ENCODE results near the gene TMEM140.
A peak's percentile ranks its signal among the peaks of the same experiment; 100 is the strongest.

Gene TMEM140

DNA sequence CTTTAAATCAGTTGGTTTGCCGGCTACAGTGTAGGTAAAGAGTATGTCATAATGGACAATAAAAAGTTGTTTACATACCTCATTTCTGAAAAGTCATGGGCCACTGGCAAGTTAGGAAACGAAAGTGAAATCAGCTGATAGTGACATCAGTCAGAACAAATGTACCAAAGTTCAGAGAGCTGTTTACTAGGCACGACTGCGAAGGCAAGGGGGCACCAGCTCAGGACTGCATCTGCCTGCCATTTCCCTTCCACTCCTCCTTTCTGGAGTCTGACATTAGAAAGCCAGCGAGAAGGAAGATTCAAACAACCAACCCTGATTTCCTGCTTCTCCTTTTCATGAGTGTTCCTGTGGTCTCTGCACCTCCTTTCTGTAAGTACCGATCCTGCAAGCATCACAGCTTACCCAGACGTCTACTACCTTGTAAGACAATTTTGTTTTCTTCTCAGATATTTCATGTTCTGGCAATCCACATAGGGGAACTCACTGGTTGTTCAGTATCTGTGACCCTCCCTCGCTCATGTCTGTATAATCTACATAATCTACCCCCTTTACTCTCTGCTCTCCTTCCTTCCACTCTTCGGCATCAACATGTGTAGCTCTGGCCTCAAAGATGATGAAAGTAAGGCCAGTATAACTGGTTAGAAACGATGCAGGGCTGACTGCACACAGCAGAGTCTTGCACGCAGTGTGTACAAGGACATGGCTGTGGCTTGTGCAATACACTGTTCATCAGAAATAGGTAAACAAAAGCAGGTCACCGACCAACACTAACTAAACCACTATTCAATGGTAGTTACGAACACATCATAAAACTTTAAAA is at the start of gene TMEM140:
TSS of gene TMEM140 (plus strand) at position 174 of the 823 bp plus-strand sequence. CDS start 16,370 bp downstream, outside the sequence.
- Histone ChIP-seq H3K27ac (ENCODE audit: low read depth, low read length) (peak within 1 kb of the TSS; percentile 89), H3K4me3 (ENCODE audit: low read depth in 1 of 2, low read length in 2 of 2) (peak within 1 kb of the TSS; percentile 77 to 89), H3K4me1 (ENCODE audit: control insufficient read depth in 1 of 2, insufficient read depth in 2 of 2, low read length in 2 of 2) (peaks cover 8 to 26% of the 10 kb centered on the region in 2 donors), H3K9me3 (ENCODE audit: control insufficient read depth in 1 of 2, low read length in 2 of 2) (no peaks in the 10 kb centered on the region), H3K9ac (ENCODE audit: low read depth in 1 of 2, low read length in 2 of 2) (peak within 1 kb of the TSS; percentile 83 to 93), H3K36me3 (ENCODE audit: control insufficient read depth in 1 of 2, insufficient read depth in 2 of 2, low read length in 2 of 2) (no peaks in the 10 kb centered on the region), H3K27me3 (ENCODE audit: control insufficient read depth in 1 of 2, insufficient read depth in 2 of 2, low read length in 2 of 2) (no peaks in the 10 kb centered on the region)

DNA sequence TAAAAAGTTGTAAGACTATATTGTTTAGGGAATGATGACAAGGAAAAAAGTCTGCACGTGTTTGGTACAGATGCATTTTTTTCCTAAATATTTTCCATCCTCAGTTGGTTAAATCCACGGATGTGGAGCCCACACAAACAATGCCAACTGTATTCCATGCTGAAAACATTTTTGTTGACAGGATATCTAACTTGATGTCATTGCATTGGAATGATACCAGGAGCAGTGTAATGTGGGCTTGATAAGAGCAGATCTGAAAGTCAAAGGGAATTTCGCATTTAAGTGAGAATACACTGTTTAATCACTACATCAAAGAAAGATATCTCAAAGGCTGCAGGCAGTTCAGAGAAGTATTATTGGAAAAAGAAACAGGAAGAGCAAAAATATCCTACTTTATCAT is 49.5 kb upstream of the TMEM140 start:
- Histone ChIP-seq H3K27ac (ENCODE audit: low read depth, low read length) (no peak overlapping the region), H3K9me3 (ENCODE audit: control insufficient read depth in 1 of 2, low read length in 2 of 2) (no peaks in the 10 kb centered on the region), H3K4me3 (ENCODE audit: low read depth in 1 of 2, low read length in 2 of 2) (no peak overlapping the region), H3K27me3 (ENCODE audit: control insufficient read depth in 1 of 2, insufficient read depth in 2 of 2, low read length in 2 of 2) (no peaks in the 10 kb centered on the region), H3K4me1 (ENCODE audit: control insufficient read depth in 1 of 2, insufficient read depth in 2 of 2, low read length in 2 of 2) (no peaks in the 10 kb centered on the region), H3K36me3 (ENCODE audit: control insufficient read depth in 1 of 2, insufficient read depth in 2 of 2, low read length in 2 of 2) (no peaks in the 10 kb centered on the region), H3K9ac (ENCODE audit: low read depth in 1 of 2, low read length in 2 of 2) (no peak overlapping the region)

DNA sequence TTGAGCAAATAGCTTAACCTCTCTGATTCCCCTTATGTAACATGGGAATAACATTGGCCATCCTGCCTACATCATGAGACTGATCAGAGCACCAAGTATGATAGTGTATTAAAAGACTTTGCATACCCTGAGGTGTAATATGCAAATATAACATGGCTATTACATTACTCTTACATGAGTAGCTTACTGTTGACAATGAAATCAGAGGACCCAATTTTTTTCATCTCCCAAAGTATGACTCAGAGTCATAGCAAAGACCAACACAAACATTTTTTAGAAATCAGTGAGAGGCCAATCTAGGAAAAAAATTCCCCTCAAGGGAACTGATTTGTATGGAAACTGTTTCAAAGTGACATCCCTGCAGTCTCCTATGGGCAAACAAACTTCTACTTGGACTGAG is 47.0 kb upstream of the TMEM140 start:
- Histone ChIP-seq H3K9me3 (ENCODE audit: control insufficient read depth in 1 of 2, low read length in 2 of 2) (no peaks in the 10 kb centered on the region), H3K4me3 (ENCODE audit: low read depth in 1 of 2, low read length in 2 of 2) (no peak overlapping the region), H3K9ac (ENCODE audit: low read depth in 1 of 2, low read length in 2 of 2) (no peak overlapping the region), H3K27ac (ENCODE audit: low read depth, low read length) (no peak overlapping the region), H3K4me1 (ENCODE audit: control insufficient read depth in 1 of 2, insufficient read depth in 2 of 2, low read length in 2 of 2) (no peaks in the 10 kb centered on the region), H3K27me3 (ENCODE audit: control insufficient read depth in 1 of 2, insufficient read depth in 2 of 2, low read length in 2 of 2) (no peaks in the 10 kb centered on the region), H3K36me3 (ENCODE audit: control insufficient read depth in 1 of 2, insufficient read depth in 2 of 2, low read length in 2 of 2) (no peaks in the 10 kb centered on the region)

DNA sequence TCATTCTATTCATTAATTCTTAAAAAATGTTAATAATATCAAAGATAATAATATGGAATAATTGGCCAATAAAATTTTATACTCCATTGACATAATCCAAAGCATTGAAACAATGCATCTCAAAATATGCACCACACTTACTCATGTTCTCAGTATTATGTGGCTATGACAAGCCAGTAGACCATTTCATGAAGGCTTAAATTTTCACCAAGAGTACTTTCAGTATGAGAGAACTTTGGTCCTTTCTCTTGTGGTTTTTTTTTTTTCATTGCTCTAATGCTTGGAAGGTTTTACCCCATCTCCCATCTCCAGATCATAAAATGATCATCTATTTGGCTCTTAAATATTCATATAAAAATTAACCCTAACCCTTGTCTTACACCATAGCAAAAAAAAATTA is 45.5 kb upstream of the TMEM140 start:
- H3K9ac ChIP-seq (ENCODE audit: low read depth in 1 of 2, low read length in 2 of 2) = no peak overlapping the region
- no peaks in the 10 kb centered on the region for H3K9me3 ChIP-seq (ENCODE audit: control insufficient read depth in 1 of 2, low read length in 2 of 2)
- no peak overlapping the region for H3K4me3 ChIP-seq (ENCODE audit: low read depth in 1 of 2, low read length in 2 of 2)
- H3K4me1 ChIP-seq (ENCODE audit: control insufficient read depth in 1 of 2, insufficient read depth in 2 of 2, low read length in 2 of 2) = no peaks in the 10 kb centered on the region
- H3K27ac ChIP-seq (ENCODE audit: low read depth, low read length) = no peak overlapping the region
- no peaks in the 10 kb centered on the region for H3K27me3 ChIP-seq (ENCODE audit: control insufficient read depth in 1 of 2, insufficient read depth in 2 of 2, low read length in 2 of 2)
- no peaks in the 10 kb centered on the region for H3K36me3 ChIP-seq (ENCODE audit: control insufficient read depth in 1 of 2, insufficient read depth in 2 of 2, low read length in 2 of 2)

DNA sequence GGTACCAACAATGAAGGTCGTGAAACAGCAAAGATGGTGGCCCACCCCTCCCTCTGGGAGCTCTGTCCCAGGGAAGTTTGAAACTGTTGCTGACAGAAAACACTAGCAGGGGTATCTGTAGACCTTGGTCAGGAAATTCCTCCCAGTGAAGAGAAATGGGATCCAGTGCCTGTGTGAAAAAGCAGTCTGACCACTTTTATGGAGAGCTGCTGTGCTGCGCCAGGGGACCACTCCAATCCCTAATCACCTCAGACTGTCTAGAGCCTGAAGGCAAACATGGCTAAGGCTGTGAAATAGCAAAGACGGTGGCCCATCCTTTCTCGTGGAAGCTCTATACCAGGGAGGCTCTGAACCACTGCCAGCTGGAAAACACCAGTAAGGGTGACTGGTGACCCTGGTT is 38.3 kb upstream of the TMEM140 start:
- Histone ChIP-seq H3K4me3 (ENCODE audit: low read depth in 1 of 2, low read length in 2 of 2) (no peak overlapping the region), H3K4me1 (ENCODE audit: control insufficient read depth in 1 of 2, insufficient read depth in 2 of 2, low read length in 2 of 2) (no peaks in the 10 kb centered on the region), H3K9ac (ENCODE audit: low read depth in 1 of 2, low read length in 2 of 2) (no peak overlapping the region), H3K27ac (ENCODE audit: low read depth, low read length) (no peak overlapping the region), H3K36me3 (ENCODE audit: control insufficient read depth in 1 of 2, insufficient read depth in 2 of 2, low read length in 2 of 2) (no peaks in the 10 kb centered on the region), H3K27me3 (ENCODE audit: control insufficient read depth in 1 of 2, insufficient read depth in 2 of 2, low read length in 2 of 2) (no peaks in the 10 kb centered on the region), H3K9me3 (ENCODE audit: control insufficient read depth in 1 of 2, low read length in 2 of 2) (no peaks in the 10 kb centered on the region)

DNA sequence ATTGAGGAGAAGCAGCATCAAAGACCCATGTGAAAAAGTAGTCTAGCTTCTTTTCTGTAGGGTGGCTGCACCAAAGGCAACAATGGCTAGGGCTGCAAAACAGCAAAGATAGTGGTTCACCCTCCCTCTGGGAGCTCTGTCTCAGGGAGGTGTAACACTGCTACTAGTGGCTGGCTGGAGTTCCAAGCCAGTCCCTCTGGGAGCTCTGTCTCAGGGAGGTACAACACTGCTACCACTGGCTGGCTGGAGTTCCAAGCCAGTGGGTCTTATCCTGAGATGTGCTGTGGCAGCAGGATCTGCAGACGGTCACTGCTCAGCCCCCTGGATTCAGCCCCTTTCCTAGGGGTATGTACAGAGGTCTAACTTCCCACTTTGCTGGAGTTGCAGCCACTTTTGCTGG is 37.9 kb upstream of the TMEM140 start:
- no peaks in the 10 kb centered on the region for H3K9me3 ChIP-seq (ENCODE audit: control insufficient read depth in 1 of 2, low read length in 2 of 2)
- H3K4me3 ChIP-seq (ENCODE audit: low read depth in 1 of 2, low read length in 2 of 2) = no peak overlapping the region
- no peaks in the 10 kb centered on the region for H3K4me1 ChIP-seq (ENCODE audit: control insufficient read depth in 1 of 2, insufficient read depth in 2 of 2, low read length in 2 of 2)
- H3K9ac ChIP-seq (ENCODE audit: low read depth in 1 of 2, low read length in 2 of 2) = no peak overlapping the region
- no peak overlapping the region for H3K27ac ChIP-seq (ENCODE audit: low read depth, low read length)
- no peaks in the 10 kb centered on the region for H3K36me3 ChIP-seq (ENCODE audit: control insufficient read depth in 1 of 2, insufficient read depth in 2 of 2, low read length in 2 of 2)
- no peaks in the 10 kb centered on the region for H3K27me3 ChIP-seq (ENCODE audit: control insufficient read depth in 1 of 2, insufficient read depth in 2 of 2, low read length in 2 of 2)

DNA sequence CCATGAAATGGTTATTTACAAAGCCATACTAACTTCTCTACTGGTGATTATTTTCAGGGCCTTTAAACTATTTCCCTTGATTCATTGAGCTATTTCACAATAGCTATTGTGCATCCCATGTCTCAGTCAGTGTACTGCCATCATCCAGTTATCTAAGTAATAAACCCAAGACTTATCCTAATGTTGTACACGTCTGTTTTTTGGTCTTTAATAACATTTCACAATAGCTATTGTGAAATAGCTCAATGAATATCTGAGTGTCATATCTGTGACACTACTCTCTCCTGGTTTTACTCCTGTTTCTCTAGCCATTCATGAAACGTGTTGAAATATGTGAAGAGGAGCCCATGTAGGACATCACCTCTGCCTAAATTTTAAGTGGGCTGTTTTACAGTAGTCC is 36.5 kb upstream of the TMEM140 start:
- Histone ChIP-seq H3K4me1 (ENCODE audit: control insufficient read depth in 1 of 2, insufficient read depth in 2 of 2, low read length in 2 of 2) (no peaks in the 10 kb centered on the region), H3K9me3 (ENCODE audit: control insufficient read depth in 1 of 2, low read length in 2 of 2) (no peaks in the 10 kb centered on the region), H3K27me3 (ENCODE audit: control insufficient read depth in 1 of 2, insufficient read depth in 2 of 2, low read length in 2 of 2) (no peaks in the 10 kb centered on the region), H3K27ac (ENCODE audit: low read depth, low read length) (no peak overlapping the region), H3K4me3 (ENCODE audit: low read depth in 1 of 2, low read length in 2 of 2) (no peak overlapping the region), H3K36me3 (ENCODE audit: control insufficient read depth in 1 of 2, insufficient read depth in 2 of 2, low read length in 2 of 2) (no peaks in the 10 kb centered on the region), H3K9ac (ENCODE audit: low read depth in 1 of 2, low read length in 2 of 2) (no peak overlapping the region)

DNA sequence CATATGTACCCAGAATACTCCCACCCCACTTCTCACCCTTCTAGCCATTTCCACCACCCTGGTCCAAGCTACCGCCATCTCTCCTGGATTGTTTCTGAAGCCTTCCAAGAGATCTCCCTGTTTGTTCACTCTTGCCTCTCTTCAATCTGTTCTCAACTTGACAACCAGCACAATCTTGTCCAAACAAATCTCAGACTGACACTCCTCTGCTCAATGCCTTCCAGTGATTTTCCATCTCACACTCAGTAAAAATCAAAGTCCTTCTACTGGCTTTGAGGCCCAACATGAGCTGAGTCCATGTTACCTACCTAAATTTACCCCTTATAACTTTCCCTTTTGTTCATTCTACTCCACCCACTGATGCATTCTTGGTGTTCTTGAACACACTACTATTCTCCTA is 33.2 kb upstream of the TMEM140 start:
- Histone ChIP-seq H3K9me3 (ENCODE audit: control insufficient read depth in 1 of 2, low read length in 2 of 2) (no peaks in the 10 kb centered on the region), H3K36me3 (ENCODE audit: control insufficient read depth in 1 of 2, insufficient read depth in 2 of 2, low read length in 2 of 2) (no peaks in the 10 kb centered on the region), H3K4me1 (ENCODE audit: control insufficient read depth in 1 of 2, insufficient read depth in 2 of 2, low read length in 2 of 2) (no peaks in the 10 kb centered on the region), H3K27ac (ENCODE audit: low read depth, low read length) (no peak overlapping the region), H3K27me3 (ENCODE audit: control insufficient read depth in 1 of 2, insufficient read depth in 2 of 2, low read length in 2 of 2) (no peaks in the 10 kb centered on the region), H3K4me3 (ENCODE audit: low read depth in 1 of 2, low read length in 2 of 2) (no peak overlapping the region), H3K9ac (ENCODE audit: low read depth in 1 of 2, low read length in 2 of 2) (no peak overlapping the region)

DNA sequence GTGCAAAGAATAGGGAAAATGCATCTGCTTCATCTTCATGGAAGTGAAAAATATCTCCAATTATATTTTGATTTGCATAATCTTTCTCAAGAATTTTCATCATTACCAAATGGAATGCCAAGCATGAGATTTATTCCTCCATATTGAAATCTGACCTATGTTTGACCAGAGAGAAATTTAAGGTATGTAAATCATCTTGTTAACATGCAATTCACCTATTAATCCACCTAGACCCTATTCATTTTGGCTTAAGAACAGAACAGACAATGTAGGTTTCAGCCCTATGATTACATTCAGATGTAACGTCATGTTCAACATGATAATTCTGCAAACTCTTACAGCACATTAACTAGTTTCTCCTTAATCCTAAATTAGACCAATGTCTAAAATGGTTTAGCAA is 30.8 kb upstream of the TMEM140 start:
- no peaks in the 10 kb centered on the region for H3K27me3 ChIP-seq (ENCODE audit: control insufficient read depth in 1 of 2, insufficient read depth in 2 of 2, low read length in 2 of 2)
- no peaks in the 10 kb centered on the region for H3K4me1 ChIP-seq (ENCODE audit: control insufficient read depth in 1 of 2, insufficient read depth in 2 of 2, low read length in 2 of 2)
- no peaks in the 10 kb centered on the region for H3K36me3 ChIP-seq (ENCODE audit: control insufficient read depth in 1 of 2, insufficient read depth in 2 of 2, low read length in 2 of 2)
- H3K4me3 ChIP-seq (ENCODE audit: low read depth in 1 of 2, low read length in 2 of 2) = no peak overlapping the region
- no peaks in the 10 kb centered on the region for H3K9me3 ChIP-seq (ENCODE audit: control insufficient read depth in 1 of 2, low read length in 2 of 2)
- no peak overlapping the region for H3K9ac ChIP-seq (ENCODE audit: low read depth in 1 of 2, low read length in 2 of 2)
- H3K27ac ChIP-seq (ENCODE audit: low read depth, low read length) = no peak overlapping the region

DNA sequence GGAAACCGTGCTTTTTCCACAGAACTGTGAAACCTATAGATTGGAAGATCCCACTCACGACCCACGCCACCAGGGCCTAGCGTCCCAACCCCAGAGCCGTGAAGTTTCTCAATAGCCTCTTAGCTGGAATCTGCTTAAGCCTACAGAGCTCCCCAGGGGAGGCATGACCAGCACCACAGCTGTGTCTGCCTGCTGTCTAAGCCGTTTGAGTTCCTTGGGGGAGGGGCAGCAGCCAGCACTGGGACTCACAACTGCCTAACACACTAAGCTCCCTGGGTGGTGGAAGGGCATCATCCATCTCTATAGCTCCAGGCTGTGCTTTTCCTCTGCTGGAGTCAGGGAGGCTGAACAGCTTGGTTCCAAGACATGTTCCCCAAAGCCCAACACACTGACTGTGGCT is 26.0 kb upstream of the TMEM140 start:
- no peak overlapping the region for H3K4me3 ChIP-seq (ENCODE audit: low read depth in 1 of 2, low read length in 2 of 2)
- no peaks in the 10 kb centered on the region for H3K4me1 ChIP-seq (ENCODE audit: control insufficient read depth in 1 of 2, insufficient read depth in 2 of 2, low read length in 2 of 2)
- H3K9ac ChIP-seq (ENCODE audit: low read depth in 1 of 2, low read length in 2 of 2) = no peak overlapping the region
- no peaks in the 10 kb centered on the region for H3K36me3 ChIP-seq (ENCODE audit: control insufficient read depth in 1 of 2, insufficient read depth in 2 of 2, low read length in 2 of 2)
- no peak overlapping the region for H3K27ac ChIP-seq (ENCODE audit: low read depth, low read length)
- no peaks in the 10 kb centered on the region for H3K27me3 ChIP-seq (ENCODE audit: control insufficient read depth in 1 of 2, insufficient read depth in 2 of 2, low read length in 2 of 2)
- H3K9me3 ChIP-seq (ENCODE audit: control insufficient read depth in 1 of 2, low read length in 2 of 2) = no peaks in the 10 kb centered on the region

Data from duodenal mucosa (tissue), 2 donors.